Measurements from ENCODE around the gene NPAS3. TPM values are rescaled to one million over a fixed set of nuclear protein-coding genes. Genes with fewer than 3 reads are reported as not detected.

NPAS3 gene
- total RNA-seq, 1 donor from 2014 or later = 8.4 TPM

DNA sequence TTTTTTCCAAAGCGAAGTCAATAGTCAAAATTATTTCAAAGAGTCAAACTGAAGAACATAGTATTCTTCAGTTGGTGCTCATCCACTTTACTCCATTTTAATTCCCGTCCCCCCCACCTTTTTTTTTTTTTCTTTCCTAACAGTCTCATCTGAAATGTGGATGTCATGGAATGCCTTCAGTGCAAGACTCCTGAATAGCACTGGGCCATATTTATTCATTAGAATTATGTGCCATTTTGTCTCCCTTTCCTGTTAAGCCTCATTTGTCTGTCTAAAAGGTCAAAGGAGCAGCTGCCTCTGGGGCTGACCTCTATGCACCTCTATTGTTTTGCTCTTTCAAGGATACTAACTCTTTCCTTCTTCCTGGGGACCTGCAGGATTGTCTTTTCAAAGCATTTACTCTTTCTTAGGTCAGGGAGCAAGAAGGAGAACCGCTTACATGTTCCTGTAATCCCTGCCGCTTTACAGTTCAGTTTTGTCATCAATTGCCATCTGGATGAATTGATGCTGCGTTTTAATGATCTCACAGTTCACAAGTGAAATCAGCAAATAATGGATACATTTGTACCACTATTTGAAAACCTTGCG, 310.6 kb downstream of the NPAS3 start:
- DNase-seq (ENCODE audit: low spot score) = no peak

DNA sequence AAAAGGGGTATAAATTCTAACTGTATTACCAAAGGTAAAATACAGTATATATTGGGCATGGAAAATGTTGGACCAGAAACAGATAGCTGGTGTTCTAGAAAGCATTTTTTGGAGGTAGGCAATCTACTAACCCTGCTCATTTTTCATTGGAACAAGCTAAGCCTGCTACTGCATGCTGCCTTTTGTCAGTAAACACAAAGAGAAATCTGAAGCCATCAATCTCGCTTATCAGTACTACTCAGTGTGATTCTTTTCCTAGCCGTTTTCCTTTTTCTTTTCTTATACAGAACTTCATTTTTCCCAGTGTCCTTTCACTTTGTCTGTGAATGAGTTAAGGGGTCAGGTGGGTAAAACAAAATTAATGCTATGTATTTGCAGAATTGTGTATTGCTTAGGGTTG, 312.3 kb downstream of the NPAS3 start:
- no peak for DNase-seq (ENCODE audit: low spot score)

DNA sequence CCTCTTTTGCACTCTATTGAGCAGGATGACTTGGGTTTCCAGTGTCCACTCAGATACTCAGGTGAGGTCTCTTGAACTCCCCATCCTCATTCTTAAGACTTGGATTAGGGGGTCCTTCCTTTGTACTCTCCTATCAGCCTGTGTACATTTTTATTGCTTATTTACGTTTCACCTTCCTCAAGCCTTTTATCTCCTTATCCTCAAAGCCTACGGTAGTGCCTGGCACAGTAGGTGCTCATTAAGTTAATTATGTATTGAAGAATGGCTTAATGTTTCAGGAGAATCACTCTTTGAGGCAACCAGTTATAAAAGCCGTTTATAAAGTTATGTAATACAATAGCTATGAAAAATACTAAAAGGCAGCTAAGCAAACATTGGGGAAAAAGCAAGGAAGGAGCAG, 315.7 kb downstream of the NPAS3 start:
- DNase-seq (ENCODE audit: low spot score) = no peak

DNA sequence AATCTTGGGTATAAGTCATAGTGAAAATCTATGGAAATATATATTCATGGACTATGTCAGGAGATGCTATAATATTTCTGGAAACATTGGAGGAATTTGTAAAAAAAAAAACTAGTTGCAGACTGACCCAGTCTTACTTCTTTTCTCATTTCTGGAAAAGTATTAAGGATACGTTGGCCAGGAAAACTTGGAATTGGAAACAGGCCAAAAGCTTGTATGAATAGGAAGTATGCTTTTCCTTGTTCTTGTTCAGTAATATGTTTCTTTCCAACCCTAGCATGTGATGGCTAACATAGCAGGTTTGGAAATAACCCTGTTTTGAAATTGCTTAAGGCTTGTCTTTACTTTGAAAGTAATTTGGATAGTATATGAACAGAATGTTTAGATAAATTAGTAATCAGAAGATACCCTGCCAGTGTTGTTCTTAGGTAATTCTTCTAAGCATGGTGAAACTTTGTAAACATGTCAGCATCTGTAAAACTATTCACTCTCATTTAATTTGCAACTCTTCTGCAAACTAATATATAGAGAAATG, 316.2 kb downstream of the NPAS3 start:
- peak; percentile 43 for DNase-seq (ENCODE audit: low spot score)

DNA sequence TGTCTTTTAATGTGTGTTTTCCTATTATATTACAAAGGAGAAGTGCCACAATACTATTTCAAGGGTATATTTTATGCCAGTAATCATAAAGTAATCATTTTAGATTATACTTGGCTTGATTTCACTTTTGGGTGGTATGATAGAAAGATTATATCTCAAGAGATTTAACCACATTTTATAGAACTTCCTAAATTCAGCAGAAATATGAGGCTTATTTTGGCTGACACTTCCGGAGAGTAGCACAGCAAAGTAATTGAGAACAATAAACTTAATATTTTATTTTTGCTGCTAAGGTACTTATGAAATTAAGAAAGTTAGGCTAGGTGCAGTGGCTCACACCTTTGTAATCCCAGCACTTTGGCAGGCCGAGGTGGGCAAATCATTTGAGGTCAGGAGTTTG, 319.1 kb downstream of the NPAS3 start:
- no peak for DNase-seq (ENCODE audit: low spot score)

DNA sequence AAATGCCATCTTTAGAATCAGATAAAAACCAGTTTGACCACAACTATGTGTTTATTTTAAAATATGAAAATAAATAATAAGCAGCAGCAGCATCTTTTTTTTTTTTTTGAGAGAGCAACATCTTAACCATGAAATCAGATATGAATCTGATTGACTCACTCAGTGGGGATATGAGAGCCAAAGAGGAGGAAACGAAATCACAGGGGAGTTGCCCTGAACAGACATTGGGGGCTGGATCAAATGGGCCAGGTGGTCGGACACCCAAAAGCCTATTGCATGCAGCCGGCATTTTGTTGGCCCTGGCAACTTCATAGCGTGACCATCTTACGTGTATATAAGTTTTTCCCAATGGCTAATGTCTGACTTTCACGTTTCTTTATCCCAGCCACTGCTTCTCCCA, 321.1 kb downstream of the NPAS3 start:
- DNase-seq (ENCODE audit: low spot score) = no peak

DNA sequence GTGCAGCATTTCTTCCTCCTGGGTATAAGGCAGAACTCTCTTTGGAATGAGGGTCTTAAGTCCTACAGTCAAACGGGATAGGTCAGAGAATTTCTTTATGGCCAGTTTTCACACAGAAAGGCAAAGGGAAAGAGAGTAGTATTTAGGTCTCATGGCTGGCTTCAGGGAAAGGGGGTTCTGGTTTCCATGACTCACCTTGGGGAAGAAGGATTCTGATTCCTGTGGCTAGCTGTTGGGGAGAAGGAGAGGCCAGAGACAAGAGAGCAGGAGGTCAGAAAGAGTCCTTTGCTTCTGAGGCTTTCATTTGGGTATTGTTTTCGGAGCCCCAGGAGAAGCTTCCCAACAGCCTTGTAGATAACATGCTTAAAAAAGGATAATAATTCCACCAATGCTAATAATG, 332.5 kb downstream of the NPAS3 start:
- no peak for DNase-seq (ENCODE audit: low spot score)

DNA sequence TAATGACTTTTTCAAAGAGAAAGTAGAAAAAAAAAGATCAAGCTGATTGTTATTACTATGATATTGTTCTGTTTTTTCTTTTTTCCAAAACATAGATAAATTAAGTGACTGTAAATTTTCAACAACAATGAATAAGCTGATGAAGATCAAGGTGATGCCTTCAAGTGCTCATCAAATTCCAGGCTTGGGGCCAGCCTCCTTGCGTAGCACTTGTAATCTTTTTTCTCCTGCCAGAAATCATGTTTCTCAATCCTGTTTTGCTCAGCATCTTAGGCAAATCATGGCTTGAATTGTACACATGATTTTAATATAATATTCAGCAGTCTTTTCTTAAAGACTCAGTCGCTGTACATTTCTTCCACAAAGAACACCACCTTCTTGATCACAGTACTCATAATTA, 333.2 kb downstream of the NPAS3 start:
- DNase-seq (ENCODE audit: low spot score) = no peak

DNA sequence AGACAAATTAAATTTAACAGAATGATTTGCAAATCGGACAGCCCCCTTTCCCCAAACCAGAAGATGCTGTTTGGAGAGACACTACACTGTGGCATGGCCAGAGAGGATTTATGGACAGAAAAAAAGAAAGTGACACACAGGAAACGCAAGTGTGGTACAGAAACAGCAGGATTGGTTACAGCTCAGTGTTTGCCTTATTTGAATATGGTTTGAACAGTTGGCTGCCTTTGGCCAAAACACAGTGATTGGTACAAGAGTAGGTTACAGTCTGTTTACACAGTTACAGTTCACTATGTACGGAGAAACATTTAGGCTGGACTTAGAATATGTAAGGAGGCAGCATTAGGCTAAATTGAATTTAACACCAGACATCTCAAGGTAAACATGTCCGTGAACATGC, 335.3 kb downstream of the NPAS3 start:
- DNase-seq (ENCODE audit: low spot score) = no peak

DNA sequence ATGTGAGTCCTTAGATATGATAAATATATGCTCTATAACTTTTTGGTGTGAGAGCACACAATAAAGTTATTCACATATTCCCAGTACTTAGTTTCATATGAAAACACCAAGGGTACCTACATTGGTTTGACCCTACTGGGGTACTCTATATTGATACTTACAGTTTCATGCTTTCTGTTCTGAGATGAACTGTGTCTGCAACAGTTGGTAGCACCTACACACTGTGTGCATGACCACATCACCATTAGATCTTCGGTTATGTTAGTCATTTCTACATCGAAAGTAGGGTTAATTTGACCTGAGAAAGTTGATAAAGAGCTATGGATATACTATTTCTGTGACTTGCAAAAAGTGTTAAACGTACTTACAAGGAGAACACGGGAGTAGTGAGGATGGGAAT, 337.2 kb downstream of the NPAS3 start:
- no peak for DNase-seq (ENCODE audit: low spot score)

DNA sequence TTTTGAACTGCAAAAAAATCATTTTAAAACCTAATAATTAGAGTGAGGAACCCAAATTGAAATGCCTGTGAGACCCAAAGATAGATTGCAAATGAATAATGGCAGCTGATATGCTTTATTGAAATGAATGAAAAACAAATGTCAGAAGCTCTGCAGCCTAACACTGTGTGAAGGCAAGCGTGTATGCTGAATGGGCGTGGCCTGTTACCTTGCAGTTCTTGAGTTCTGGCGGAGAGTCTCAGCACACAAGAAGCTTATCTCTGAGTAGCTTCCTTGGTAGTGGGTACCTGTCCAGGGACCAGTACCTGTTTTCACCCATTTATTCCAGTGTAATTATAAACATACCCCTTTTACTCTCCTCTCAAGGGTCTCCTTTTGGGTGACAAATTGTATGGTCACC, 341.2 kb downstream of the NPAS3 start:
- DNase-seq (ENCODE audit: low spot score) = no peak

DNA sequence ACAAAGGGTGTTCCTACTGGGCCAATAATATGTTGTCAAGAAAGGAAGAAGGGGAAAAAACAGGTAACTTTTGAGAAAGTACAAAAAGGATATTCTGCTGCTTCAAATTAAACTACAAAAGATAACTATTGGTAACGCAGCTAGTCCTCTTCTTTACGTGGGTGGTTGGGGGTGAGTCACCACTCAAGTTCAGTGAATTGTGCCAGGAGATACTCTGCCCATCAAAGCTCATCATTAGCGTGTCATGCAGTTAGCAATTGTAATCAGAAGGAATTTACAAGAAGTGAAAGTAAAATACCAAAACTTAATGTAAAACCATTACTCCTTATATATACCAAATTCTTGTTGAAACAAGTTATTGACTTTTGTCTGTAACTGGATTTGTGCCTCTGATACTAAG, 342.0 kb downstream of the NPAS3 start:
- no peak for DNase-seq (ENCODE audit: low spot score)

DNA sequence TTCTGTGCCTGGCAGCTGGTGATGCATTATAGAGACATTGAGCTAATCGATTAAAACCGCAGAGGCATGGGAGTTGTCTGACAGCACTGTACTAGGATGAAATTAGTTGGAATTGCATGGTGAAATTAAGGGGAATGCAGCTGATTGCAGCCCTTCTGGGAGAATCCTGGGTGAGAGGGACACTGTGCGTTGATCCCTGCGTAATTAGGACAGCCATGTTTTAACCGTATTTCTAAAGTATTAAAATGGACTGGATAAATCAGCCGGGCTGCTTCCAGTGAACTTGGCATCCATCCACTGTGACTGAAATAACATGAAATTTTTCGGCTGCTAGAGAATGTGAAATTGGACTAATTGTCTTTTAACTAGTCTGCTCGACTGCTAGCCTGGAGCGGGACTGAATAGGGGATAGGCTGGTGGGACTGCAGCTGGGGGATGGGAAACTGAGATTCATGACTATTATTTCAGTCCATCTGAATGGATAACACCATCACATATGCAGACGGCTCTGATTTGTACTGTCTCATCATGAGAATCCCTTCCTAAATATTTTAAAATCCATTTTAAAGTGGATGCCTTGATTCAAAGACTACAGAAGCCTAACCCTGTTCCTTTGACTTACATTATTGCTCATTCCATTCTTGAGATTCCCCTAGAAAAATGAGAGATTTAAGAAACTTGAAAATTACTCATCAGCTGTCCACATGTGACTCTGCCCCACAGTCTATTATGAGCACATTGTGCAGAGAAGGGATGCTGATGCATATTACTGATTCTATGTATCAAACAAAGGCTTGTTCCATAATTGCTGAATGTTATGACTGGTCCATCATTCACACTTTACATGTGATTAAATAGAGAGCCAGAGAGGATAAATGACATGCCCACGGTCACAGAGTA, 343.9 kb downstream of the NPAS3 start:
- peak; percentile 3 for DNase-seq (ENCODE audit: low spot score)

DNA sequence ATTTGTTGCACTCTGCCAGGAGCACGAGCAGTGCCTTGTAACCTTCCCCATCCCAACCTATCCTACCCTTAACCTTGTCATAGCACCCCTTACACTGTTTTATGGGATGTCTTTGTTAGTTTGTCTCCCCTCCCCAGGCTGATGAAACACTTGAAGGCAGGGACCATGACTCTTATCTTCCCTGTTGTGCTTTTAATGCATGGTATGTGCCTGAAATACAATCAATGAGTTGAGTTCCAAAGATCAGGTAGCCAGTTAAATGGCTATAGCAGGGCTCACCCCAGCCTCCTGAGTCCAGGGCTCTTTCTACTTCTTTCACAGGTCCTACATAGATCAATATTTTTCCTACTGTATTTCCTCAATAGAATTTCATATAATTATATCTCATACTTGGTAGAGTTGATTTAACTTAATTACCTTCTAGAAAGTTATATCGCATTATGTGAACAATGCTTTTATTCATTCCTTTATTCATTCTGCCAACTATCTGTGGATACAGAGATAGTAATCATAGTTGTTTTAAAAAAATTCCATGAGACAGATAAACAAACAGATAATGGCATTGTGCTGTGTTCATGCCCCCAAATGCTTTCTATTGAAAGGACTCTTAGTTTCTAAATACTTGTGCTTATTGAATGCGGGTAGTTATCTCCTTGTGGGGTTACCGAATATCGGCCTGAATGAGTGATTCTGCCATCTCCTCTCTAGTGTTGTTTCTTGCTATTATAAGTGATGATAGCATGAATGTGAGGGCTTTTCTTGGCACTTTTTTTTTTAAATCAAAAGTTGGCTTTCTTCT, 347.4 kb downstream of the NPAS3 start:
- DNase-seq (ENCODE audit: low spot score) = no peak

DNA sequence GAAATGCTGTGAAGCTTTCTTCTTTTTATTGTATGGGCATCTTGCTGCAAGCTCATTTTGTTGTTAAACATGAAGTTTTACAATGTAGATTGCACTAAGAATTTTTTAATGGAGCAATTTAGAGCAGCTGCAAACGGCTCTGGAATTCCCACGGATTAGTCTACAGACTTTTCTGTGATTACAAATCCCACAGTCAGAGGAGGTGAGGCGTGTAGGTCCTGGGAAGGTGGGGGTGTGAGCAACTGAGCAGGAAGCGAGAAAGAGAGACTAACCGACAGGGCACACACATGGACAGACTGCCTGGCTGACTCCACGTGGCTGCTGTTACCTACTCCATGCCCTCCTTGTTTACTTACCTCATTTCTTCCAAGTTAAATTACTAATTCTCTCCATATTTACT, 348.5 kb downstream of the NPAS3 start:
- no peak for DNase-seq (ENCODE audit: low spot score)

DNA sequence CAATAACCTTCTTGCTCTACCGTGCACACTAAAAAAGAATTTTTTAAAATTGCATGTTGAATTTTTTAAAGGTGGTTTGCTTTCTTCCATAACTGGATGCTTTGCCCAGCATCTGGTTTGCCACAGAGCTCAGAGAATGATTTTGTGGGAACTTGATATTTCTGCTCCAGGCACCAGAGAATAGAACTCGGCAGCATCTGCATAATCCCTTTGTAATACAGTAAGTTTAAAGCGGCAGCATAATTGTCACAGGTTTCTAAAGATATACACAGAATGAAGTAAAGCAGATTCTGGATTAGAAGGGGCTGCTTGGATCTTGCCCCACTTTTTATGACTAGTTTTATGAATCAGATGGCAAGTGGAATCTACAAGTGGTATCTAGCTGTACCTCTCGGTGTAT, 352.0 kb downstream of the NPAS3 start:
- no peak for DNase-seq (ENCODE audit: low spot score)

DNA sequence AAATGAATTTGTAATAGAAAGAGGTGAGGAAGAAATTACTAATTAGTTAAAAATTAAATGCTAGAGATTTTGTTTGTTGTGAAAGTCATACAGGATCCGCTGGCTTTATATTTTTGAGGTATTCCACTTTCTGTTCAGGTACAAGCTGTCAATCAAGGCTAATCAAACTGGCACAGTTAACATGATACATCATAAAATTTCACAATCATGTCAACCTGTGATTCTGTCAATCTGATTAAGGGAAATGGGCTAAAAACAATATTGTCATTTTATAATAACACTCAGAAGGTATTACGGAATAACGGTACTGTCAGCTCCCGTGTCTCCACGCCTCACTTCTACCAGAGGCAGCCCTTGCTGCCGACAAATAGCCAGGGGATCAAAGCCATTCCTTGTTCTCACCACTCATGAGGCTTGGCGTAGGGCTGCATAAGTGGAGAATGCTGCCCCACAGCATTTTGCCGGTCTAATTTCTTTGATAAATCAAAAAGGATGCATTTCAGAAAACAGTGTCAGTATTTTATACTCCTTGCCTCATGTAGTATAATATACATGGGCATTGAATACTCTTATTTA, 352.9 kb downstream of the NPAS3 start:
- DNase-seq (ENCODE audit: low spot score) = no peak

DNA sequence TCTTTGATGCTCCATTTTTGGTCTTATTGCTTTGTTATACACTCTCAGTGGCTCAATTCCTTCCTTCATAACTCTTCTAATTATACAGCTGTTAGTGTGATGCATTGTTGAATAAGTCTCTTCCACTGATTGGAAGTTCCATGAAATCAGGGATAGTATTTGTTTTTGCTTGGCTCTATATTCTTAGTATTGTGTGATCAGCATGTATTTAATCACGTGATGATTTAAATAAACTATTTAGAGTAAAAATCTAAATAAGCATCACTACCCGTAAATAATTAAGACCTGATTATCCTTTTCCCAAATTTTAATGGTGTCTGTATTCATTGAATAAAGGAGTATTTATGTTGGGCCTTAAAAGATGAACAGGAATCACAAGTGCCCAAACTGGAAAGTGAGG, 355.7 kb downstream of the NPAS3 start:
- no peak for DNase-seq (ENCODE audit: low spot score)

DNA sequence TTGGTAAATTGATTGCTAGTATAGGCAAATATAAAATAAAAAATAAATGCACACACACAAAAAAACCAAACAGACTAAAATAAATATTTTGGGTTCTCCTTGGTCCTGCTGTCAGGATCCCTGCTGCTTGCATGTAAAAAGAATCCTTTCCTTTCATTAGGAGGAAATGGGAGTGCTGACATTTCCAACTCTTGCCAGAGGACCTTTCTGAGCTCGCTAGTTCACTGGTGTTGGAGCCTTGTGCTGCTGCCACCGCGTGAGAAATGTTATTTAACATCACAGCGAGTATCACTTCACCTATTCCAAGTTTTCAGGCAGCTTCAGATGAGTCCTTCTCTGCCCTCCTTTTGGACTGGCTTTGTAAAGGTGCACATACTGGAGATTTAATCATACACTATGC, 358.9 kb downstream of the NPAS3 start:
- no peak for DNase-seq (ENCODE audit: low spot score)

DNA sequence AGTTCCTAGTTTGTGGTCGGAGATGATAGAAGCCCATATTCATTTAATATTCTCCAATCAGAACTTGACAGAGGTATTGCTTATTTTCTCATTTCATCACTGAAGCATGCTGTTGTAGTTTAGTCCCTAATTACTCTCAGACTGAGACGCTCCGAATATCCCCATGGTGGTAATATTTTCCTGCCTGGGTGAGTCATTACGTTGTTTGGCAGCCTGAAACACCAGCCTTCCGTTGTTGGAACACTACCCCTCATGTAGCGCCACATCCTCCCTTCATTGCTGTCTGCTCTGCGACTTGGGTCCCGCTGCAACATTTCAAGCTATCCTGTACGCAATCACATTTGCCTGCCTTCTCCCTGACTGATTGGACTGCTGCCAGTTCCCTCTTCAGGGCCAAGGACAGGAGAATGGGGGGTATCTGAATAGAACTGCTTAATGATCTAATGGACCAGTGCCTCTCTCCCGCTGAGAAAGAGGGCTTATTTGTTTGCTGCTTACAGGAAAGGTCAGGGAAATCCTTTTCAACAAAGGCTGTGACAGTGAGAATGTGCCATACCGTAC, 369.1 kb downstream of the NPAS3 start:
- no peak for DNase-seq (ENCODE audit: low spot score)

DNA sequence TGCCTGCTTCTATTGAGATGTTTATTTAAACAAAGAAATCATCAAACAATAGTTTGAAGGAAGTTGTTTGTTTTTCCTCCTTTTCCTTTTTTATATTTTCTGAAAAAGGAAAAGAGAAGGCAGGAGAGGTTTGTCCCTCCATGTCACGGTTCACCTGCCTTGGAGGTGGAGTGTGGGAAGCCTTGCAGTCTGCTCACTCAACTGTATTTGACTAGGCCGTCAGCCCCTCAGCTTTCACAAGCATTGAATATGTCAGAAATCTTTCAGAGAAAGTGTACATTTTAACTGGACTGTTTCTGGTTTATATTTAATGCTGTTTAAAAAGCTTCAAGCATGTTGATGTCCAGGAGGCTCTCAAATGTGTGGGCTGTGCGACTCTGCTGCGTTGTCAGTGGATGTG, 370.4 kb downstream of the NPAS3 start:
- DNase-seq (ENCODE audit: low spot score) = no peak

DNA sequence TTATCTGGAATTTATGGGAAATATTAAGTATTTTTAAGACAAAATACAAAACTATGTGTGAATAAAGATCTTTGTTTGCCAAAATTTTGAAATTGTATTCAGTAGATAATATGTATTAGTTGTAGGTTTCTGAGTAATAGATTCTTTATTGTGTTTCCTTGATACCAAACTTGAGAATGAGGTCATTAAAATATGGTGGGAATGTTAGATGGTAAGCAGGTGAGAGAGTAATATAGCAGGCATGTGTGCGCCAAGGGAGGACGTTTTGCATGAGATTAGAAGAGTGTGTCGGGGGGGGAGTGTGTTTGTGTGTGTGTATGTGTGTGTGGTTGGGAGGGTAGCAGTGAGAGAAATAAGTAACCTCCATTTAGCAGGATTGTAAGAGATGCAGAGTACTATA, 376.5 kb downstream of the NPAS3 start:
- no peak for DNase-seq (ENCODE audit: low spot score)

All from umbilical cord (tissue), 2 donors.